ENCODE measurements around the gene PDE6G.

Gene PDE6G

DNA sequence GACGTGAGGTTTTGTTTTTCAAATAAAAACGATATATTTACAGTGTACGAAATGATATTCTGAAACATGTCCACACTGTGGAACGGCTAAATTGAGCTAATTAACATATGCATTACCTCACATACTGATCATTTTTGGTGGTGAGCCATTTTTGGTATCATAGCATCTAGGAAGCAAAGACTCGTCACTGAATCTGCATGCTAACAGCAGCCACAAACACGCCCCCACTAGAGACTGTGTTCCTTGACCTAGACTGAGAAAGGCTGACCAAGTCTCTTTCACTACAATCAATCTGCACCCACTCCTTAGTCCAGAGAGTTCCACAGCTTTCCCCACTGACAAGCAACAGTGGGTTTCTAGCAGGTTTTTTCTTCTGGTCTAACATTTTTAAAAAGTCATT, 48.9 kb downstream of the PDE6G start:
- Histone ChIP-seq H4K91ac (ENCODE audit: low read length) (no peak overlapping the region), H3K79me1 (replicated peaks; ENCODE audit: low read length, poor library complexity, severe bottlenecking) (peaks cover 21% of the 10 kb centered on the region), H3K18ac (ENCODE audit: low read depth in 1 of 2, low read length in 2 of 2) (no peak overlapping the region), H2AK5ac (ENCODE audit: low read length, severe bottlenecking) (no peak overlapping the region), H3K27ac (ENCODE audit: low read length, poor library complexity, severe bottlenecking) (no peak overlapping the region), H4K8ac (ENCODE audit: low read length) (no peak overlapping the region), H2BK5ac (ENCODE audit: low read depth, low read length, poor library complexity, severe bottlenecking) (no peak overlapping the region), H3K4me2 (ENCODE audit: low read length, poor library complexity, severe bottlenecking) (no peak overlapping the region), H3K9me3 (ENCODE audit: control insufficient read depth, low read length) (no peaks in the 10 kb centered on the region), H2AFZ (ENCODE audit: low read depth, low read length) (no peak overlapping the region), H3K27me3 (ENCODE audit: control insufficient read depth in 1 of 2, insufficient read depth in 1 of 2, low read length in 2 of 2) (no peaks in the 10 kb centered on the region), H2BK12ac (ENCODE audit: low read length in 2 of 2) (no peak overlapping the region), H3K14ac (ENCODE audit: low read length in 2 of 2) (no peak overlapping the region), H3K36me3 (ENCODE audit: control insufficient read depth in 1 of 2, insufficient read depth in 2 of 2, low read depth in 1 of 2, low read length in 2 of 2) (peaks cover 68 to 87% of the 10 kb centered on the region in 2 experiments), H2BK15ac (ENCODE audit: low read depth, poor library complexity, severe bottlenecking) (no peak overlapping the region), H3K4ac (ENCODE audit: low read depth in 1 of 2, low read length in 2 of 2) (no peak overlapping the region), H3K9ac (ENCODE audit: low read length) (peak overlapping the region; percentile 17), H3K4me3 (ENCODE audit: insufficient read depth in 1 of 2, low read depth in 1 of 2, low read length in 2 of 2) (no peak overlapping the region), H2BK120ac (ENCODE audit: low read depth, low read length) (no peak overlapping the region), H3K4me1 (ENCODE audit: control insufficient read depth, insufficient read depth, low read depth, low read length) (peaks cover 12% of the 10 kb centered on the region), H3K23ac (ENCODE audit: low read length in 2 of 2) (no peak overlapping the region)
- no peak for DNase-seq
- 95% methylated on average over 4 of the region's 6 CpGs for WGBS

DNA sequence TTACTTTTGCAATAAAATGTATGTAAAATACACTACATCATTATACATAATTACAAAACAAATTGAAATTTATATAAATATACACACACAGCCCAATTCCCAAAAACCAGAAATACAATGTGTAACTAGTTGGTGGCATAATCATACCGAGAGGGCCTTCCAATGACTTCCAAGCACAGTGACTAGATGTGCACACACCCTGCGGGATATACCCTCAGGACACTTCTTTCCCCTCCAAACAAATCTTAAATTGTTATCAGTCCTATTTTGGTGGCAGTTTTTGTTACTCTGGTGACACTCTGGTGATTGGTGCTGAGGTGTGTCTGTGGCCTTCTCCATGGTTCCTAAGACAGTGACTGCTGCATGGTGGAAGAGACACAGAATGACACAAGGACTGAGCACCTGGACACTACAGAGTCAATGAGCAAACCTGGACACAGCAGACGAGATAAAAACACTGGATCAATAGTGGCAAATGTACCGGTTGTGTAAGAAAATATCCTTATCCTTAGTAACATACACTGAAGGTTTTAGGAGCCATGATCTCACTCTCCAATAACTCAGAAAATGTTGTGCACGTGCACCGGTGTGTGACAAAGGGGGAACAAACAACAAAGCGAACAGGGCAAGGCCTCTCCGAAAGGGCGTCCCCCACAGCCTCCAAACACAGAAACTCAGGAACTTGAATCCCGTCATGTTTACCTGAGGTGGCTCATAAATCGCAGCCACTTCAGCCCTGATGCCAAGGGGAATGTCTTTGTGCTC, 52.3 kb downstream of the PDE6G start:
- H4K91ac ChIP-seq (ENCODE audit: low read length): no peak overlapping the region

DNA sequence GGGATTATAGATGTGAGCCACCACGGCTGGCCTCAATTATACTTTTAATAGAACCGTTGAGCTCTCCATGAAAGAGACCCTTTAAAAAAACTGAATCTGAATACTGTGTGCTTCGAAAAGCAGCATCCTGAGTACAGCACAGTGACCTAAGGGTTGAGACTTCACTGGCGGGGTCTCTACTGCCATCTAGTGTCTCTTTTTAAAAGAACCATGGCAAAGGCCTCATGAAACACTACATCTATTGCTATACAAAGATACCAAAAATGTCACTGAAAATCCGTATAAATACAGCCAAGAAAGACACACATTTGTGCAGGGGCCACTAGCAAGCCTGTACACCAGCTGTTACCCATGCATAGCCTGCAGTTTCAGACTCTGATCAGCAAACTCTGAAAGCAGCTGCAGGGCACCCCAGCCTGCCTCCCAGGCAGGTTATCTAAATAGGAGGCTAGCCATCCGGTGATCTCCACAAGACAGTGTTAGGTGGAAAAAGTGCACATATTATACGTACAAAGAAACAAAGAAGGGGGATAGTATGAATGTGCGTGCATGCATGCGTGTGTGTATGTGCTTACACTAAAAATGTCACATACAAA, 54.7 kb downstream of the PDE6G start:
- peak overlapping the region in 1 of 2 experiments; percentile 21 for H3K18ac ChIP-seq (ENCODE audit: low read depth in 1 of 2, low read length in 2 of 2)
- H3K9me3 ChIP-seq (ENCODE audit: control insufficient read depth, low read length): no peaks in the 10 kb centered on the region
- no peak overlapping the region for H3K4me3 ChIP-seq (ENCODE audit: insufficient read depth in 1 of 2, low read depth in 1 of 2, low read length in 2 of 2)
- no peak overlapping the region for H2BK120ac ChIP-seq (ENCODE audit: low read depth, low read length)
- H2BK5ac ChIP-seq (ENCODE audit: low read depth, low read length, poor library complexity, severe bottlenecking): no peak overlapping the region
- 30% methylated on average over 6 of the region's 9 CpGs for WGBS
- no peak overlapping the region for H4K8ac ChIP-seq (ENCODE audit: low read length)
- no peak overlapping the region for H3K4me2 ChIP-seq (ENCODE audit: low read length, poor library complexity, severe bottlenecking)
- no peak overlapping the region for H4K91ac ChIP-seq (ENCODE audit: low read length)
- no peak overlapping the region for H2AFZ ChIP-seq (ENCODE audit: low read depth, low read length)
- H2BK15ac ChIP-seq (ENCODE audit: low read depth, poor library complexity, severe bottlenecking): no peak overlapping the region
- H3K79me1 ChIP-seq (replicated peaks; ENCODE audit: low read length, poor library complexity, severe bottlenecking): peaks cover 29% of the 10 kb centered on the region
- H2BK12ac ChIP-seq (ENCODE audit: low read length in 2 of 2): no peak overlapping the region
- peak overlapping the region; percentile 82 for H2AK5ac ChIP-seq (ENCODE audit: low read length, severe bottlenecking)
- peak; percentile 81 for DNase-seq
- no peaks in the 10 kb centered on the region for H3K27me3 ChIP-seq (ENCODE audit: control insufficient read depth in 1 of 2, insufficient read depth in 1 of 2, low read length in 2 of 2)
- H3K4ac ChIP-seq (ENCODE audit: low read depth in 1 of 2, low read length in 2 of 2): no peak overlapping the region
- H3K27ac ChIP-seq (ENCODE audit: low read length, poor library complexity, severe bottlenecking): peak overlapping the region; percentile 44
- H3K23ac ChIP-seq (ENCODE audit: low read length in 2 of 2): no peak overlapping the region
- peaks cover 15% of the 10 kb centered on the region for H3K4me1 ChIP-seq (ENCODE audit: control insufficient read depth, insufficient read depth, low read depth, low read length)
- H3K9ac ChIP-seq (ENCODE audit: low read length): peak overlapping the region; percentile 13
- H3K14ac ChIP-seq (ENCODE audit: low read length in 2 of 2): no peak overlapping the region
- peaks cover 60 to 82% of the 10 kb centered on the region in 2 experiments for H3K36me3 ChIP-seq (ENCODE audit: control insufficient read depth in 1 of 2, insufficient read depth in 2 of 2, low read depth in 1 of 2, low read length in 2 of 2)

More for the DNA sequence above, 52.3 kb downstream of the PDE6G start:
- H3K14ac ChIP-seq (ENCODE audit: low read length in 2 of 2): no peak overlapping the region
- no peak overlapping the region for H2BK120ac ChIP-seq (ENCODE audit: low read depth, low read length)
- H2AK5ac ChIP-seq (ENCODE audit: low read length, severe bottlenecking): peak overlapping the region; percentile 83
- no peak overlapping the region for H2BK15ac ChIP-seq (ENCODE audit: low read depth, poor library complexity, severe bottlenecking)
- no peak overlapping the region for H2AFZ ChIP-seq (ENCODE audit: low read depth, low read length)
- H3K4me3 ChIP-seq (ENCODE audit: insufficient read depth in 1 of 2, low read depth in 1 of 2, low read length in 2 of 2): no peak overlapping the region
- no peaks in the 10 kb centered on the region for H3K9me3 ChIP-seq (ENCODE audit: control insufficient read depth, low read length)
- H3K79me1 ChIP-seq (replicated peaks; ENCODE audit: low read length, poor library complexity, severe bottlenecking): peaks cover 17% of the 10 kb centered on the region
- no peak overlapping the region for H2BK5ac ChIP-seq (ENCODE audit: low read depth, low read length, poor library complexity, severe bottlenecking)
- H3K4me1 ChIP-seq (ENCODE audit: control insufficient read depth, insufficient read depth, low read depth, low read length): peaks cover 22% of the 10 kb centered on the region
- peaks cover 59 to 91% of the 10 kb centered on the region in 2 experiments for H3K36me3 ChIP-seq (ENCODE audit: control insufficient read depth in 1 of 2, insufficient read depth in 2 of 2, low read depth in 1 of 2, low read length in 2 of 2)
- peak overlapping the region in 1 of 2 experiments; percentile 38 for H2BK12ac ChIP-seq (ENCODE audit: low read length in 2 of 2)
- no peaks in the 10 kb centered on the region for H3K27me3 ChIP-seq (ENCODE audit: control insufficient read depth in 1 of 2, insufficient read depth in 1 of 2, low read length in 2 of 2)
- no peak overlapping the region for H3K4ac ChIP-seq (ENCODE audit: low read depth in 1 of 2, low read length in 2 of 2)
- H3K27ac ChIP-seq (ENCODE audit: low read length, poor library complexity, severe bottlenecking): peak overlapping the region; percentile 75
- no peak overlapping the region for H3K9ac ChIP-seq (ENCODE audit: low read length)
- H4K8ac ChIP-seq (ENCODE audit: low read length): peak overlapping the region; percentile 16
- no peak overlapping the region for H3K23ac ChIP-seq (ENCODE audit: low read length in 2 of 2)
- no peak overlapping the region for H3K4me2 ChIP-seq (ENCODE audit: low read length, poor library complexity, severe bottlenecking)
- 89% methylated on average over 10 of the region's 11 CpGs for WGBS
- H3K18ac ChIP-seq (ENCODE audit: low read depth in 1 of 2, low read length in 2 of 2): no peak overlapping the region
- DNase-seq: no peak
